HG03442 (cell line): ENCODE results near the gene RASL10A.

Experiments used
- ATAC-seq: cut with Tn5 transposase; IDR thresholded peaks from one replicate; pipeline ENCODE4 v1.9.1; 2021; ENCODE audit warnings: mild to moderate bottlenecking, moderate library complexity; ENCODE audit not compliant: unreplicated experiment

Gene RASL10A

DNA sequence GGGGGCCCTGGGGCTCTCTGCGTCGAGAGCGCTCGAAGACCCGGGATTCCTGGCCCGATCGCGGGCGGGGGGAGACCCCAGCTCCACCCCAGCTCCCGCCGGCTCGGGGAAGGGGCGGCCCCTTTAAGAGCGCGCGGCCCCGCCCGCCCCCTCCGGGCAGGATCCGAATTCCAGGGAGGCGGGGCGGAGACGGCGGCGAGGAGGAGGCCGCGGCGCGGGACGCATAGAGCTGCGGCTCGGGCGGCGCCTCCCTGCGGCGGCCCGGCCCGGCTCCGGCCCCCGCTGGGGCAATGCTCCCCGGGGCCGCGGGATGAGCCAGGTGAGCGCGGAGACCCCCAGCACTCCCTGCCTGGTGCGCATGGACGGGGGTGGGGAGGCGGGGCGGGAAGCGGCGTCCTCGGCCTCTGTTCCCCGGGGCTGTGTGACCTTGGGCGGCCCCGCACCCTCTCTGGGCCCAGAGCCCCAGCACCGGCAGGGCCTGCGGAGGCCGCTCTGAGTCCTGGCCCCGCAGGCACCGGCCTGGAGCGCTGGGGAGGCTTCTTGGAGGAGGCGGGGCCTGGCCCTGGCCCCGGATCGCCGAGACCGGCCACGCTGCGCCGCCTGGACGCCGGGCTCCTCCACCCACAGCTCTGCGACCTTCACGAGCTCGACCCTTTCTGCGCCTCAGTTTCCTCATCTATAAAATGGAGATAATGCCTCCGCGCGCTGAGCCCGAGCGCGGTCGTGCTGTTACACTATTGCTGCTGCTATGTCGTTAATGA lies 8.5 kb downstream of the RASL10A start:
- no peak for ATAC-seq

DNA sequence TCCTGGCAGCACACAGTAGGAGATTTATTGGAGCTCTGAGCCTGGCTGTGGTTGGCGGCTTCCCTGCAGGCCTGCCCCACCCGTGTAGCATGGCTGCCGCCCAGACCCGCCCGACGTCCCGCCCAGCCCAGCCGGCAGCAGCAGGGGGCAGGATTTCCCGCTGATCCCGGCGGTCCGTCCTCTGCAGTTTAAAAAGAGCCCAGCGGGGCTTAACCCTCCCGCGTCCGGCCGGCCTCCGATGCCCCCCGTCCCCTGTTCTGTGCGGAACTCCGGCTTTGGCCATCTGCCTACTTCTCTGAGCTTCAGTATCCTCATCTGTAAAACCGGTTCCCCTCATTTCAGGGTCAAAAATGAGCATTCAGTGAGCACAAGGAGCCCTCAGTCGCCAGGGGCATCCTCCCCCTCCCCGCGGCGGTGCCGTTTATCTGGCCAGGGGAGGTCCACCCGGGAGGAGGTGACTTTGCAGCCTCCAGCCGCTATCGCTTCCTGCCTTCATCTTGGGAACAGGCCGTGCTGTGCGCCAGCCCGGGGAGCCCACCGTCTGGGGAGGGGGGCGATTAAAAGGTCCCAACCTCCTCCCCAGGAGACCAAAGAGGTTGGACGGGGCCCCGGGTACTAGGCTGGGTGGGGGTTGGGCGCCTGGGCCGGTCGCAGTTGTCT lies 9.2 kb downstream of the RASL10A start, which contains the start of gene GAS2L1:
GAS2L1 (plus strand) TSS at position 476 of the 660 bp plus-strand sequence. CDS start 1,456 bp downstream, outside the sequence.
- ATAC-seq: no peak

DNA sequence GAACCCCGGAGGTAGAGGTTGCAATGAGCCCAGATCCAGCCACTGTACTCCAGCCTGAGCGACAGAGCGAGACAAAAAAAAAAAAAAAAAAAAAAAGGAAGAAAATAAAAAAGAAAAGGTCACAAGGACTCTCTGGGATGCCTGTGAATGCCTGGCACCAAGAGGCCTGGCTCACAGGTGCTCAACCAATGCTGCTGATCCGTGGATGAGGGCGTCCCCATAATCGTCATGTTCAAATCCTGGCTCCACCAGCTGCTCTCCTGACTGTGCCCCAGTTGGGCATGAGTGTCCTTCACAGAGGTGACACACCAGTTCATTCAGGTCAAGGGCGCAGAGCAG lies 9.7 kb downstream of the RASL10A start:
- no peak for ATAC-seq

DNA sequence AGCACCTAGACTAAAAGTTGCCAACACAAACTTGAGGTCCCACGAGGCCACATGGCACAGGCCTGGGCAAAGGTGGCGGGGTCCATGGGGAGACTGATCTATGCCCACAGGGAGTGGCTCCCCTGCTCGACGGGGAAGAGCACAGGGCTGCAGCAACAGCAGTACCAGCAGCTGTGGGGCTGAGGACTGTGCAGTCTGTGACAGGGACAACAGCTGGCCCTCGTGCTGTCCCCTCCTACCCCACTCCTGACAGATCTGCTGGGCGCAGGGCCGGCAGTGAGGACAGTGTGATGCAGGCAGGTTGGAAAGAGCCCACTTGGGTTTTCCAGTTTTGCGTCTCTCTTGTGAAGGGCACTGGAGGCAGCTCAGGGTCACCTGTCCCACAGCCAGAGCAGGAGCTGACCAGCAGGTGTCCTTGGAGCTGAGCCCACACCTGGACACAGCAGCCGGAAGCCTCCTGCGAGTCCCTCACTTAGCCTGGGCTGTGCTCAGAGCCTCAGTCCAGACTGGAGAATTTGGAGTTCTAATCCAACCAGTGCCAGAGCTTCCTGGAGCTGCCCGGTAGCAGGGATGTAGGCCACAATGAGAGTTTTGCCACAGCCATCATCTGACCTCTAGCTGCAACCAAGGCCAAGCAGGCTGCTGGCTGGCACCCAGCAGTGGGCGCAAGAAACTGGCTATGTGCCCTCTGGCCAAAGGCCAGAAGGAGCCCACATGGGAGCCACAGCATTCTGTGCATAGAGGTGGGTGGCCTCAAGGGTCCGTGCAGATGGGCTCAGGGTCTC lies 12.6 kb downstream of the RASL10A start:
- no peak for ATAC-seq

DNA sequence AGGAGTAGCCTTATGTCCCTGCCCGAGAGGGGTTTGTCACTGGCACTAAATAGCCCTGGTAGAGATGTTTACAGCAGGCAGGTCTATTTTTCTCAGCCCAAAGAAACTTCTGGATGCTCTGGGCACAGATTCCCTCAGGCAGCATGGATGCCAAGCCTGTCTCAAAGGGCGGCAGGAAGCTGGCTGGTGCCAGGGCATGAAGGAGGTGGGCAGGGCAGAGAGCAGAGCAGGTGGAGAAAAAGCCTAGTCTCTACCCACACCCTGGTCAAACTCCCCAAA lies 13.2 kb downstream of the RASL10A start:
- no peak for ATAC-seq

DNA sequence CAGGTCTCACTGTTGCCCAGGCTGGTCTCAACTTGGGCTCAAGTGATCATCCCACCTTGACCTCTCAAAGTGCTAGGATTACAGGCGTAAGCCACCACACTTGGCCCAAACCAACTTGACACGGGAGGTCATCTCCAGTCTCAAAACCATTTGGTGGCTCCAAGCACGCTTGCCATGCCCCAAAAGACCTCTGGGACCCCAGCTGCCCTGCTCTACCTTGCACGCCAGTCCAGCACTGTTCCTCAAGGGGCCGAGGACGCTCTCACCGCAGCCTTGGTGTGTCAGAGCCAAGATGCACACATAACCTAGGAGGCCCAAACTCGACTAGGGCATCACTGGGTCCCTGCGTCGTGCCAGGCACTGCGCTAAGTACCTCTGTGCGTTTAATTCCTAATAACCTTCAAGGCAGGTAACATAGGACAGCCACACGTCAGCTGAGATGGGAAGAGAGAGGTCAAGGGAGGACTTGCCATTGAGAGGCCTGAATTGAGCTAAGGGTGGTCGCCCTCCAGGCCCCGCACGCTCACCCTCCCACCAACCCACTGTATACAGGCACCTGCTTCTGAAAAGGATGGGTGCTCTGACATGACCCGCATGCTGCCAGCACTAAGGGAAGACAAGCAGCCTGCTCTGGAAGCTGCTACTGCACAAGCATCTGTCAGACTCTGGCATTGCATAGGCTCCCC lies 13.6 kb downstream of the RASL10A start:
- ATAC-seq: no peak

DNA sequence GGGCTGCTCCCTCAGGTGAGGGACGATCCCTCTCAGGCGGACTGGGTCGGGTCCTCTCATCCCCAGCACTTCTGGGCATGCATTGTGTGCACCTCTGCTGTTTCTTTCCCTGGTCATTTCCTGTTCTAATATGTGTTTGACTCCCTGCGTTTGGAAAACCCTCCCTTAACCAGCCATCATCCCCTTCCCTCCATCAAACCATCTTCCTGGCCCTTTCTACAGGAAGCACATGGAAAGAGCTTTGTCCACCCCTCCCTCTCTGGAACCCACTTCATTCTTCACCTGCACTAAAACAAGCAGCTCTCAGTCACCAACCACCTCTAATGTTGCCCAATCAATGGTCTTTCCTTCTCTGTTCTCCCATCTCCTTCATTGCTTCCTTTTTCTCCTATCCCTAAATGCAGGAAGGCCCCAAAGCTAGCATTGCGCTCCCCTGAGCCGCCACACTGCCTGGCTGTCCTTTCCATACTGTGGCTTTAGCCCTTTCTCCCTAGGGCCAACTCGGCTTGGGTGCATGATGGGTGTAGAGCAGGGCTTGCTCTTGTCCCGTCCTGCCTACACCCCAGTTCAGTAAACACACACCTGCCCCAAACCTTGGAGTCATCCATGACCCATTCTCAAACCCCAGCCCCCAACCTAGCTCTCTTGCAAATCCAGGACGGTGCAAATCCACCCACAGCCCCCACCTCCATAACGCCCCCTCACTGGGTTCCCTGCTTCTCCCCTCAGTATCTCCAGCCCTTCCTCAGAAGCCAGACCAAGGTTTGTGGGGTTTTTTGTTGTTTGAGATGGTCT lies 14.5 kb downstream of the RASL10A start:
- no peak for ATAC-seq

DNA sequence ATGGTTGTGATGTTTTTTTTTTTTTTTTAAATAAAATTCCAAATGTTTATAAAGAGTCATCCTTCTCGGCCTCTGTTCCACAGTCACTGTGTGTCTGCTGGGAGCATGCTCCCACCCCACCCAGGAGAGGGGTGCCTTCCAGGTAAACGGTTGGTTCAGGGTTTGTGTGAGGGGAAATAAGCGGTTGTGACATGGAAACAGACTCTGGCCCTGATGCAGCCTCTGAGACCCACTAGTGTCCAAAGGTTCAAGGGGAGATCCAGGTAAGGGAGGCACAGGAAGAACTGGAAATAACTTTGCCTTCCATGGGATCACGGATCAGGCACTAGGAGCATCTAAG lies 15.1 kb downstream of the RASL10A start:
- ATAC-seq: no peak

DNA sequence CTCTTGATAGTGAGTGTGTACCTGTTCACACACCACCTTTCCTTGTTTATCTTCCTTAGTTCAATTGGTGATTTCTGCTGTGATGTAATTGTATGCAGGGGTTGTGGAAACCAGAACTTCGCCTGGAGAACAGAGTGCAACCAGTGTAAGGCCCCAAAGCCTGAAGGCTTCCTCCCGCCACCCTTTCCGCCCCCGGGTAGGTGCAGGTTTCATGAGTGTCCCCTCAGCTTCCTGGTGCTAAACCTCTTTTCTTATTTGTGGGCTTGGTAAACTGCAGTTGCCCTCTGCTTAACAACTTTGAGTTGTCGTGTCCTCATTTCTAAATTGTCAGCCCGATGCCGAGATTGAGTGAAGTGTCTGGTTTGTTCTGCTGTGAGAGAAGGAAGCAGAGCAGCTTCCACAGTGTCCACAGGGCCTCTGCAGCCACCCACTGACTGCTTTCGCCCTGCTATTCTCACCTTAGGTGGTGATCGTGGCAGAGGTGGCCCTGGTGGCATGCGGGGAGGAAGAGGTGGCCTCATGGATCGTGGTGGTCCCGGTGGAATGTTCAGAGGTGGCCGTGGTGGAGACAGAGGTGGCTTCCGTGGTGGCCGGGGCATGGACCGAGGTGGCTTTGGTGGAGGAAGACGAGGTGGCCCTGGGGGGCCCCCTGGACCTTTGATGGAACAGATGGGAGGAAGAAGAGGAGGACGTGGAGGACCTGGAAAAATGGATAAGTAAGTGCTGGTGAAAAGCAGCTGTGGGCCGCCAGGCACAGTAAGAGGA lies 16.2 kb downstream of the RASL10A start:
- no peak for ATAC-seq

DNA sequence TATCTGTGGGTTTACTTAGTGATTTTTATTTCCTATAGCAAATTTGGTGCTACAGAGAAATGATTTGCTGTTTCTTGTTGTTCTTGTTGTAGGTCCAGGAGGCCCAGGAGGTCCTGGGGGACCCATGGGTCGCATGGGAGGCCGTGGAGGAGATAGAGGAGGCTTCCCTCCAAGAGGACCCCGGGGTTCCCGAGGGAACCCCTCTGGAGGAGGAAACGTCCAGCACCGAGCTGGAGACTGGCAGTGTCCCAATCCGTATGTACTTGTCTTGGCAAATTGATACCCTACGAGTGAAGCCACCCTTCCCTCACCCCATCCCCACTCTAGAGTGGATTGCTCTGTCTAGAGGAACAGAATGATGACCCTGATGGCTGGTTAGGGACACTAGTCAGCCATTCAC lies 16.9 kb downstream of the RASL10A start:
- no peak for ATAC-seq

DNA sequence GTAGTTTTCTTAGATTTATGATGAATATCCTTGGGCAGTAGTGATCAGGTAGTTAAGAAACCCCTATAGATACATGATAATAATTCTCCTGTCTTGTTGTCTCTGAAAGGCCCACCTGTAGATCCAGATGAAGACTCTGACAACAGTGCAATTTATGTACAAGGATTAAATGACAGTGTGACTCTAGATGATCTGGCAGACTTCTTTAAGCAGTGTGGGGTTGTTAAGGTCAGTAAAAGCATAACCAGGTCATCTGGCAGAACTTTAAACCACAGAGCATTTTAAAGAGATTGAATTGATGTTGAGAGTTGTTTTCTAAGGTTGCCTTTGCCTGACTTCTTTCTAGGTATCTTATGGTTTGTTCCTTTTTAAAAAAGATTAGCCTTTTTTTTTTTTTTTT lies 23.1 kb downstream of the RASL10A start:
- no peak for ATAC-seq

DNA sequence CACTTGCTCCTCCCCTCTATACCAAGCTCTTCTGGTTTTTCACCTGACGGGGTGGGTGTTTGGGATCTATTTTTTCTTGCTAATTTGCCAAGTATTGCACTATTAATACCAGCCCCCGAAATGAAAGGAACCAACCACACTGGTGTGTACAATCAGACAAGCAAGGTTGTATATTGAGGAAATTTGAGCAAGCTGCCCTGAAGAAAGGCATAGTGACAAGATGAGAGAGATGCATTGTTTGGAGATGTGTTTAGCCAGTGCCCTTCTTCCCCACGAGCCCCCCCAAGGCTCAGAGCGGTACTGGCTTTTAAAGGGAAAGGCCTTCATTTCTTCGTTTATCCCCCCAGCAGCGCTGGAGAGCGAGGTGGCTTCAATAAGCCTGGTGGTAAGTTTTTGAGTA lies 24.3 kb downstream of the RASL10A start:
- ATAC-seq: no peak

DNA sequence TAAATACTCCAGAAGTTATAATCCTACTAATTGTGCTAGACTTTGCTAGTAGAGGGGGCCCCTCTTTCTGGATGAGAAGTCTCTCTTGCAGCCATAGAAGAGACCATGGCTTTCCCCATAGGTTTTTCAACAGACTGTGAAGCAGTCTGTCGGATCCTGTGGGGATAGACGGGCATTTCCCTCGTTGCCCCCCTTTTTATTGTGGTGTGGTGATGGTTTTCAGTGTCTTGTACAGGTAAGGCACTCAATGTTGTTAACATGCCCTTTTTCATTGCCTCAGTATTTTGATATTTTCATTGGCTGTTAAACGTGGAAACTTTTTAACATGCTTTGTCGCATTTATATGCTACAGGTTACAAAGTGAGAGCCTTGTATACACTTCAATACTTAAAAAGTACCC lies 25.4 kb downstream of the RASL10A start:
- ATAC-seq: no peak

DNA sequence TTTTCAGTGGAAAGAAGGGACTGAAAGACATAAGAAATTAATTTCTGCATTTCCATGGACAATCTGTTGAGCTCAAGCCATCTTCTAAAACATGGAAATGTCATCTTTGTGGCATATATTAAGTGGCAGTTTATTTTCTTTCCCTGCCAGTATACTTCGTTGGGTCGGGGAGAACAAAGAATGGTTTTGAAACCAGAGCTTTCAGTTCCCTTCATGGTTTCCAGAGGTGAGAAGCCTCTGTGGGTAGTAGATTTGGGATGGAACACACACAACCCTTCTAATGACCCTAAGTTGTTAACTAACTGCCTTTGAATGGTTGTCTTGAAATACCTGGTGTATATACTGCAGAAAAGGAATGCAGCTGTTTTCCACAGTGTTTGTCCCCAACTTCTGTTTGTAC lies 26.7 kb downstream of the RASL10A start:
- ATAC-seq: no peak

DNA sequence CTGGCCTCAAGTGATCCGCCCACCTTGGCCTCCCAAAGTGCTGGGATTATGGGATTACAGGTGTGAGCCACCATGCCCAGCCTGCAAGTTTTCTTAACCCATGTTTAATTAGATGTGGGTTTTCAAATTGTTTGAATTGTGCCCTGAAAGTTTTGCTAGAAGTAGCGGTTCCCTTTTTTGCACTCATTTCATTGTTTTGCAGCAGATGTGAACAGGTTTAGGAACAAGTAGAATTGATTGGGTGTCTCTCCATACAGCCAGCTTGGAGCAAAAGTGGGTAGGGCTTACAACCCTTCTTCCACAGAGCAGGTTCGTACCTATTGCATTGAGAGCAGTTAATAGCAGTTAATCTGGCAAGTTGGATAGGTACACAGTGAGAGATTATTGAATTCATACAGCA lies 31.3 kb downstream of the RASL10A start:
- no peak for ATAC-seq

DNA sequence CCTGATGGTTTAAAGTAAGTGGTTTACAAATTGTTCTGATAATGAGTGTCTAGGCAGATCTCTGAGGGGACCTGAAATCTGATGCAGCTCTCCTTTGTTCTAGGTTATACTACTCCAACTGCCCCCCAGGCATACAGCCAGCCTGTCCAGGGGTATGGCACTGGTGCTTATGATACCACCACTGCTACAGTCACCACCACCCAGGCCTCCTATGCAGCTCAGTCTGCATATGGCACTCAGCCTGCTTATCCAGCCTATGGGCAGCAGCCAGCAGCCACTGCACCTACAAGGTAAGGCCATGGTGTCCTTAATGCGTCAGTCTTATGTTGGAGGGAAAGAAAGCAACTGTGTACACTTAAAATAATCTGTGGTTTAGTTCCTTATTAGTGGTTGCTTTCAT lies 37.6 kb downstream of the RASL10A start:
- no peak for ATAC-seq

DNA sequence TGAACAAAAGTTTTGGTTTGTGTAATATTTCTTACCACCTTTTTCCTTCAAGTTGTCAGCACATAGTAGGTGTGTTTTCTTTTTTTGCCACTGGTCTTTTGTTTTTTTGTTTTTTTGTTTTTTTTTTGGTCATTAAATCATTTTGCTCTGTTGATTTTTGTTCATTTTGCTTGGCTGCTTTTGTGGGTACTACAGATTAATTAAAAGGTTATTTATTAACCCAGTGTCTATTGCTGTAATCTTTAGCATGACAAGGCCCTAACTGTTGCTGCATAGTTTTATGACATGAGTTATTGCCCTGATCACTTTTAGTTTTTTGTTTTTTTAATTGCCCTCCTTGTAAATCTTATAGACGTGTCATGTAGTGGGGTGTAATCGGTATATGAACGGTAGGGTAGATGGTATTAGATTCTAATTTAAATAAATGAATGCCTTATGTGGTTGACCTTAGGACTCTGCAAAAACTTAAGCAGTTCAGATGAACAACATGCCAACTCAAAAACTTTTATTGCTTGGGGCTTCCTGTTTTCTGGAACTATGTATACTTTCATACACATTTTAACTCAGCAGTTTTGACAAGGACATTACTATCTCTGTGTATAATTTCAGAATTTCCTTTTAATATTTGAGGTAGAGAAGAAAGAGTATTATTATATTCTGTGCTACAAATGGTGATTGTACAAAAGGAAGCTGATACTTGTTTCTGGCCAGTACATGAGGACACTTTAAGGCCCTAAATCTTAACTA lies 39.5 kb downstream of the RASL10A start:
- ATAC-seq: no peak

DNA sequence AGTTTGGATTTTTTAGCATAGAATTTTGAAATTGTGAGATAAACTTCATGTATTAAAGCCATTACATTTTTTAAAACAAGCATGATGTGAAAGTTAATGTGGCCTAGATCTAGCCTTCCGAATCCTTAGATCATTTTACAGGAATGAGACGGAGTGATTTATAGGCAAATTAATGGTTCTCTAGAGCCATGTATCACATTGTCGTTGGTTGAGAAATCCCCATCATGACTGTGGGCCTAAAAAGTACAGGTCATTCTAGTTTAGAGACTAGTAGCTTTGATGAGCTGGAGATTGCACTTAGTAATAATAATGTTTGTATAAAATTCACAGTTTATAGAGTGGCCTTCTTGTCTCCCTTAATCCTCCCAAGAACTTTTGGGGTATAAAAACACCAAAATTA lies 40.3 kb downstream of the RASL10A start:
- ATAC-seq: no peak

DNA sequence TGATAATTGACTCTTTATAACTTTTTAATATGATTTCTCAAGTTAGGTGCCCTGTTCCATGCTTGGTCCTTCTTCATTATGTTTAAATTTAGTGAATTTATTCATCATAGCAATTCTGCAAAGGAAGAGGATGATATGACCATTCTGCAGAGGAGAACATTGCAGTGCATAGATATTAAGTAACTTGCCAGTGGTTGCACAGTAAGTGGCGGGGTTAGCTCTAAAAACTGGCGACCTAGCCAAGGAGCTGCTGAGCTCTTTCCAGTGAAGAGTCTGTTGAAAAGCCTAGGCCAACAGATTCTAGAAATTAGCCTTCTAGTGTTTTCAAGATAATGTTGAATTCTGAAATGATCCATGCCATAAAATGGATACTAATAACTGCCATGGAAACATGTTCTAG lies 42.9 kb downstream of the RASL10A start:
- ATAC-seq: no peak
